Activated CD8-positive, alpha-beta memory T cell treated with anti-CD3 and anti-CD28 coated beads, Interleukin-2, amount 50 U/mL, for 1 hour (primary cell): ENCODE results near the gene NUP133.
"Not testable (repeated sequence)": the region's sequence is repeated elsewhere in the genome, so short reads cannot be mapped to it uniquely, and the experiment has no call there.

ENCODE experiments used
- DNase-seq: peaks from one replicate; pipeline ENCODE4 v3.0.0-alpha.2; 2020; ENCODE audit errors: extremely low read depth

The NUP133 gene

GRCh38 chr1:229412056-229412455 is 96.1 kb downstream of the NUP133 start:
- no peak for DNase-seq

- no peak for DNase-seq
These were observed 96.6 kb downstream of the NUP133 start for GRCh38 chr1:229411434-229412055.

- no peak for DNase-seq
These were observed 97.3 kb downstream of the NUP133 start for GRCh38 chr1:229410692-229411433.

DNA sequence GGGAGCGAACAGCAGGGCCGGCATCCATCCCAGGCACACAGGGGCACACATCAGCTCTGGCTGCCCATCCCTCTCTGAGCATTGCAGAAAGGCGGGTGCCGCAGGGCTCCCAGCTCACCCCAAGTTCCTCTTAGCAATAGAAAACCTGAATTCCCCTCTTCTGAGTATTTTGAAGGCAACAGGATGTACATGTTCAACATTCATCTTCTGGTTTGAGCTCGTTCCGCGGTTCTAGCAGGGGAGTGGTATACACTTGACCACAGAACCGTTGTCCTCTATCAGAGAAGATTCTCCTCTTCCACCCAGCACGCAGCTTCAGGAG is 97.8 kb downstream of the NUP133 start:
- no peak for DNase-seq

- no peak for DNase-seq
These were observed 98.3 kb downstream of the NUP133 start for GRCh38 chr1:229409616-229410369.

- no peak for DNase-seq
These were observed 99.6 kb downstream of the NUP133 start for GRCh38 chr1:229408458-229409037.

DNA sequence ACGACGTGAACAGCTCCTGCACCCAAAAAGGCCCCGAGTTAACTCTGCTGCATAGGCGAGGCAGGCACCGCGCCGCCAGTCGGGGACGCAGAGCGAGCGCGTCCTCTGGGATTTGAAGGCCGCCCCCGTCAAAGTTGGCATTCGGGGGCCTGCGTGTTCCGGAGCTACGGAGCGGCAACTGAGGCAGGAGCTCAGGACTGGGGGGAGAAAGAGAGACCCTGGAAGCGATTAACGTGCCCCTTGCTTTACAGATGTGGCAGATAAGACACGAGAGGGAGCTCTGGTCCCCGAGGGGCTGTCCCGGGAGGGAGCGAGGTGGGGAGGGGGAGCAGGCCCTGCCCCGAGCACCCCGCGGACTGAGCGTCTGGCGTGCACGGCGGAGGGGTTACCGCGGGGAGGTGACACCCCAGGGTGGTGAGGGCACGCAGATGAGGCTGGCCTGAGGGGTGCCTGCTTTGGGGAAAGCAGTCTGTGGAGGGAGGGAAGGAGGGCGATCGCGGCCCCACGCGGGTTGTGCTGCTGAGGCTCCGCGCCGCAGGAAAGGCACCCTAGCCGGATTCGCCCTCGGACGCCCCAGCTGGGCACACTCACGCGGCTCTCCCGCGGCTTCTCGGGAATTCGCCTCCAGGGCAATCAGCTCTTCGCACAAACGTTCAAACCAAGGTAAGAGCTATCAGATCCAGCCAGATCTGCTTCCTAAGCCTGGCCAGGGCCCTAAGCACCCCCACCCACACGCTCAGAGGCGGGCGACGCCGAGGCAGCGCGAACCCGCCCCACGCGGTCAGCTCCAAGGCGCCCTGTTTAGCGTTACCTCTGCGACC is 100.7 kb downstream of the NUP133 start:
- DNase-seq, result no peak

GRCh38 chr1:229406798-229407197 is 101.3 kb downstream of the NUP133 start:
- no peak for DNase-seq

DNA sequence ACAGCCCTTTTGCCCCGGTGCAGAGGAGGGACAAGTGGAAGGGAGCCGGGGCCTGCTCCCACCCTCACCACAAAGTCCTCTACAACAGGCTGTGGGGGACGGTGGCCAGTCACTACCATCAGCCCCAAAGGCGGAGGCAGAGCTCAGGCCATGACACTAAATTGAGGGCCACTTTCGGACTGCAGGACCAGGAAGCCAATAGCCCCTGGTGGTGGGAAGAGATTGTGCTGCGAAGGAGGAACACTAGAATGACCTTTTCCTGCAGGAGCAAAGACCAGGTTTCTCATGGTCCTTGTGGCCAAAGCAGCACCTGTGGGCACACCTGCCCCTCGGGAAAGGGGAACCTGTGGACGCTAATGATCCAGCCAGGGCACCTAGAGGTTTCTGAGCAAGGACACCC is 104.6 kb downstream of the NUP133 start:
- no peak for DNase-seq

DNA sequence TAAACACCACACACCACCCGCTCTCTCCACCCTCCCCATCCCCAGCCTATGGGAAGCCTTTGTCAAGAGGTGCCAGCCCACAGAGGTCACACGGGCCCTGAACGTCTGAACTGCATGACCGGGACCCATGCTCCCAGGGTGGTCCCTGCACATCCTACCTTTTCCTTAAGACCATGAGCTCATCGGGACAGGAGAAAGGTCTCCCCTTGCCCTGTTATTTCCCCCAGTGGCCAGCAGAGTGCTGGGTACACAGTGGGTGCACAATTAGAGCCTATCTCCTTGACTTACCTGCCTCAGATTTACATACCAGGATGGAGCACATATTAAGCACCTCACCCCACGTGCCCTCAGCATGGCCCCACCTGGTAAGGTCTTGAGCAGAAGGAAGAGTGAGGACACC is 105.1 kb downstream of the NUP133 start:
- no peak for DNase-seq

DNA sequence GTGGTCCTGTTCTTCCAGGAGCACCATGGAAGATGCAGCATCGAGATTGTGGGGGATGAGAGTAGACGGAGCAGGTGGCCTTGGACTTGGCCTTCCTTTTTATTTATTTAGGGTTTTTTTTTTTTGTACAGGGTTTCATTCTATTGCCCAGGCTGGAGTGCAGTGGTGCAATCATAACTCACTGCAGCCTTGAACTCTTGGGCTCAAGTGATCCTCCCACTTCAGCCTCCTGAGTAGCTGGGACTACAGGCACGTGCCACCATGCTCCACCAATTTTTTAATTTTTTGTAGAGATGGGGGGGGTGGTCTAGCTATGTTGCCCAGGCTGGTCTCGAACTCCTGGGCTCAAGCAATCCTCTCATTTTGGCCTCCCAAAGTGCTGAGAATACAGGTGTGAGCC is 105.8 kb downstream of the NUP133 start:
- DNase-seq, result not testable (repeated sequence)

- DNase-seq, result no peak
These were observed 110.4 kb downstream of the NUP133 start for GRCh38 chr1:229397762-229398161.

DNA sequence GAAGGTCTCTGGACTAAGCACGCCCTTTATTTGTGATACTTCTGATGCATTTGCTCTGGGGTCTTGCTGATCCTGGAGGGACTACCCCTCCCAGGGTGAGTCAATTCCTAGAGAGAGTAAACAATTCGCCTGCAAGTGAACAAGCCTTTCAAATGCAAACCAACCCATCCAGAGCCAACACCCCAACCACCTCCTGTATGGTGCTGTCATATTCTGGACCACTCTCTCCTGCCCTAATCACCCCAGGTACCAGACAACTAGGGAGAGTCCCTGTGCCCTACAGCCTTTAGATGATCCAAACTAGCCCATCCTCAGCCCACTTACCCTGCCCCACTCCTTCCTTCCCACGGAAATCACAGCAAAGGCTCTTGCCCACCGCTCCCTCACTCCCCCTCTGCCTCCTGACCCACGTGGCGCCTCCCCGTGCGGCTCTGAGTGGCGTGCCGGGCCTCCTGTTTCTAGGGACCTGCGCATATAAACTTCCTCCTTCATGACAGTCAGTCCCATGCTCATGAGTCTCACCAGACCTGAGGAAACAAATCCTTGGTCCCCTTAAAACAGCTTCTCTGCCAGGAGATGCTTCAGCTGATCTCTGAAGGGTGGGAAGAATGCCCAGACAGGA is 111.4 kb downstream of the NUP133 start:
- DNase-seq, result no peak

DNA sequence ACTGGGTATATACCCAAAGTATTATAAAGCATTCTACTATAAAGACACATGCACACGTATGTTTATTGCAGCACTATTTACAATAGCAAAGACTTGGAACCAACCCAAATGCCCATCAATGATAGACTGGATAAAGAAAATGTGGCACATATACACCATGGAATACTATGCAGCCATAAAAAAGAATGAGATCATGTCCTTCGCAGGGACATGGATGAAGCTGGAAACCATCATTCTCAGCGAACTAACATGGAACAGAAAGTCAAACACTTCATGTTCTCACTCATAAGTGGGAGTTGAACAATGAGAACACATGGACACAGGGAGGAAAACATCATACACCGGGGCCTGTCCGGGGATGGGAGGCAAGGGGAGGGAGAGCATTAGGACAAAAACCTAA is 113.6 kb downstream of the NUP133 start:
- not testable (repeated sequence) for DNase-seq

DNA sequence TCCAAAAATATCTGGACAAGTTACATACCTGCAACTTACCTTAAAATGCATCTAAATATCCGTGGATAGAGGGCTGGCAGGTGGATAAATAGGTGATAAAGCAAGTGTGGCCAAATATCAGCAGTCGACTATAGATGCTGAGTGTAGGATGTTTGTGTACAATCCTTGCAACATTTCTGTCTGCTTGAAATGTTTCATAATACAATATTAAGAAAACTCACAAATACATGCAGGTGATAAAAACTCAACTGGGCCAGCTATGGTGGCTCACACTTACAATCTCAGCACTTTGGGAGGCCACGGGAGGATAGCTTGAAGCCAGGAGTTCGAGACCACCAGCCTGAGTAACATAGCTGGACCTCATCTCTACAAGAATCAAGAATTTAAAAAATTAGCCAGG is 115.2 kb downstream of the NUP133 start:
- DNase-seq, result no peak
